HG02588 (cell line): ENCODE data around the gene MRPL12.
"Not testable (repeated sequence)": the region's sequence is repeated elsewhere in the genome, so short reads cannot be mapped to it uniquely, and the experiment has no call there.

Experiments used
- ATAC-seq: cut with Tn5 transposase; IDR thresholded peaks from one replicate; pipeline ENCODE4 v1.9.1; 2021; ENCODE audit warnings: mild to moderate bottlenecking, moderate library complexity; ENCODE audit not compliant: unreplicated experiment

MRPL12 gene

DNA sequence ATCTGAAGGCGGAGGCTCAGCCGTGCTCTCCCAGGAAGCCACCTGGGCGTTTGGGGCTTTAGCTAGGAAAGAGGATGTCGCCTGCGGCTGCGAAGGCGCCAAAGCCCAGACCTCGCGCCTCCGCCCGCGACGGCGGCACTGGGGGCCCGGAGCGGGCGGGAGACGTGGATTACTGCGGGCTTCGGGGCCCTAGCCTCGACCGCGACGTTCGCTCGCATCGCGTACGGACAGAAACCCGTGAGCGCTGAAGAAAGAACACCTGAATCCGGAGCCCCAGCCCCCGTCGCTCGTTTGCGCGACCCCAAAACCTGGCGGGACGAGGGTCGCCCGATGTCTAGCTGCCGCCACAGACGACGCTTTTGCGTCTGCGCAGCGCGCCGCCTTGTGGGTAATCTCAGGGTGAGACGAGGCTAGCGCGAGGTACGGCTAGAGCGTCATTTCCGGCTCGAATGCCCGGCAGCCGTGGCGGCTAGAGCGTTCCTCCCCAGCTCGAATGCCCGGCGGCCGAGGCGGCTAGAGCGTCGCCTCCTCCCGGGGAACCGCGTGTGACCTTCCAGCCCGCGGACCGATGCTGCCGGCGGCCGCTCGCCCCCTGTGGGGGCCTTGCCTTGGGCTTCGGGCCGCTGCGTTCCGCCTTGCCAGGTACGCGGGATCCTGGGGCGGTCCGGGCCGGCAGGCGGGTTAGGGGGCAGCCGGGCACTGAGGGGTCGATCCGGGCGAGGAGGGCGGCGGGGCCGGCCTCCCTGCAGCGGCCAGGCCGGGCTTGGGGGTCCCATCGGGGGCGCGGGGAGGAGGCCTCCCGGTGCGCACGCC, at the start of gene MRPL12:
MRPL12 (plus strand) TSS at position 434 of the 813 bp plus-strand sequence; CDS start at position 569, 135 bp downstream.
- peak; percentile 68 for ATAC-seq

DNA sequence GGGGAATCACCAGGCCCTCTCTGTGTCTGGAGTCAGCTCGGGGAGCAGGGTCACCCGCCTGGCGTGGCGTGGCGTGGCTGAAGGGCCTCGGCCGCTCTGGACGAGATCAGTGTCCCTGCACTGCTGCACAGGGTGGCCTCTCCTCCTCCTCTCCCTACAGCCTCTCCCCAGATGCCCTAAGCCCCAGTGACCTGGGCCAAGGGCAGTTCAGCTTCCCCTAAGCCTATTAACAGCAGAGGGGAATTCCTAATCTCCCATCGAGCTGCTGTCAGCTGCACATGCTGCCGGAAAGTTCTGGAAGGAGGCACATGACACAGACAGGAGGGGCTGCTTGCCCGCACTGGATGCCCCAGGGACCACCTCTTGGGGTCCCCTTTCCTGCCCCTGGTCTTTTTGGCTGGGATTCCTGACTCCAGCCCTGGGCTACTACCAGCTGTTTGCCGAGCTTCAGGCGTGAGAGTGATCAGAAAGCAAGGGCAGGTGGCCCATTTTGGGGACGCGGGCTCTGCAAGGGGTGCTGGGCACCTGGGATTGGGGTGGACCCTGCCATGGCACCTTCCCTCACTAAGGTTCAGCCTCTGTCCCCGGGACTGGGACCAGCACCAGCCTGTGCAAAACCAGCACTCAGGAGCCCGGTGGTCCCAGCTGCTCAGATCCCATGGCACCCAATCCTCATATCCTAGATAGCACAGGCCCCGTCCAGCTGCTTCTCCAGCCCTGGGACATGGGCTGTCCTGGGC, 47.6 kb upstream of the MRPL12 start:
- no peak for ATAC-seq

DNA sequence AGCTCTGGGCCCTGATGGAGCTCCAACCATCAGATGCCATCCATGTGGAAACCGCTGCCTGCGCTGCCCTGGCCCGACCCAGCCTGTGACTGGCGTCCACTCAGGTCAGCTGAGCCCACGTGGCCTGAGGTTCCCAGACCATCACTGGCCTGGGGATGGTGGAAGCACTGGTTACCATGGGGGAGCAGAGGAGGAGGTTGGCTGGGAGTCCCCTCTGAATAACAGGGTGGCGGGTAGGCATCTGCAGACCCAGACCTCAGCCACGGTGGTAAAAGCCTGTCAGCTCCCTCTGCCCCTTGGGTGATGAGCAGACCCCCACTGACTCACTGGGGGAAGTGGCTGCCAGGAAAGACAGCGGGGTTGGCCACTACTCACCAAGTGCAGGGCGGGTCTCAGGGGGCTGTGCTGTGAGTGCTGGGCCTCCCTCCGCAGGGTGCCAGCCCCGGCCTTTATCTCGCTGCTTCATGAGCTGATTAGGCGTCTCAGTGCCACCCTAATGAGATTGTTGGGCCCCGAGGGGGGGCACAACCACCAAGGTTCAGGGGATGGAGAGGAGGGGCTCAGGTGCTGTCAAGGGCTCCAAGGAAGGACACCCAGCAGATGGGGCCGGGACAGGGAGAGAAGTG, 46.9 kb upstream of the MRPL12 start, which contains the start of gene PDE6G:
PDE6G (minus strand) TSS at position 425 of the 626 bp plus-strand sequence. CDS start 3,237 bp downstream, outside the sequence.
- no peak for ATAC-seq

DNA sequence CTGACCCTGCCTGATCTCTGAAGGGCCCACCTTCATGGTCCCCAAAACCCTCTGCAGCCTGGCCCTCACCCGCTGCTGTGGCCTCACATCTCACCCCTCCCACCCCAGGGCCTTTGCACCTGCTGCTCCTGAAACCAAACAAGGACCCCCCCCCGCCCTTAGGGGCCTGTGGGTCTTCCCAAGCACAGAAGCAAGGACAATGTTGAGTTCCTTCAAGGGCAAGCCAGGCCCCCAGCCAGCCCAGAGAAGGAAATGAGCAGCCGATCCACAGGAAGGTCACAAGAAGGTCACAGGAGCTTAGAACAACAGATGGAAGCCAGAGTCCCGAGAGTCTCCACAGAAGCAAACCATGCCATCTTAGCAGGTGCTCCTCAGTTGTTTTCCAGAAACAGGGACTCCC, 46.3 kb upstream of the MRPL12 start:
- ATAC-seq, result no peak

DNA sequence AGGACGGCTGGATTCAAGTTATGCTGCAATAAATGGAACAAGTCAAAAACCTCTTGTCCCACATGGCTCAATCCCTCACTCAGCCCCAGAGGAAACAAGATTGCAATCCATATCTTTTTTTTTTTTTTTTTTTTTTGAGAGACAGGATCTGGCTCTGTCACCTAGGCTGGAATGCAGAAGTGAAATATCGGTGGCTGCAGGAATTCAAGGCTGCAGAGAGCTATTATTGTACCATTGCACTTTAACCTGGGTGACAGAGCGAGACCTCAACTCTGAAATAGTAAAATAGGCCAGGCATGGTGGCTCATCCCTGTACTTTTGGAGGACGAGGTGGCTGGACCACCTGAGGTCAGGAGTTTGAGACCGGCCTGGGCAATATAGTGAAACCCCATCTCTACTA, 44.1 kb upstream of the MRPL12 start:
- ATAC-seq, result no peak

DNA sequence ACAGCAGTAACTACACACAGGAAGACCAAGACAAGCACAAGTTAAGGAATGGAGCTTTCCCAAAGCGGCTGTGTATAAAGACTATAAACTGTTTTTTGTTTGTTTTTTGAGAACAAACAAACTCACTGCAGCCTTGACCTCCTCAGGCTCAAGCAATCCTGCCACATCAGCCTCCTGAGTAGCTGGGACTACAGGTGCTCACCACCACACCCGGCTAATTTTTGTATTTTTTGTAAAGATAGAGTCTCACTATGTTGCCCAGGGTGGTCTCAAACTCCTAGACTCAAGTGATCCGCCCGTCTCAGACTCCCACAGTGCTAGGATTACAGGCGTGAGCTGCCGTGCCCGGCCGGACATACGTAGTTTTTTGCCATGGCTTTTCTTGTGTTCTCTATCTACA, 42.7 kb upstream of the MRPL12 start:
- ATAC-seq, result no peak

DNA sequence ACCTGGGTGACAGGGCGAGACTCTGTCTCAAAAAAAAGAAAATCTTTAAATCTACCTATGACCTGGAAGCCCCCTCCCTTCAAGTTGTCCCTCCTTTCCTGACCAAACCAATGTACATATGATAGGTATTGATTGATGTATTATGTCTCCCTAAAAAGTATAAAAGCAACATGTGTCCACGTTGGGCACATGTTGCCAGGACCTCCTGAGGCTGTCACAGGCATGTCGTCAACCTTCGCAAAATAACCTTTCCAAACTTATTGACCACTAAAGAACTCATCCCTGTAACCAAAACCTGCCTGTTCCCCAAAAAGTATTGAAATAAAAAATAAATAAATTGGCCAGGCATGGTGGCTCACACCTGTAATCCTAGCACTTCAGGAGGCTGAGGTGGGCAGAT, 41.2 kb upstream of the MRPL12 start:
- ATAC-seq, result no peak

DNA sequence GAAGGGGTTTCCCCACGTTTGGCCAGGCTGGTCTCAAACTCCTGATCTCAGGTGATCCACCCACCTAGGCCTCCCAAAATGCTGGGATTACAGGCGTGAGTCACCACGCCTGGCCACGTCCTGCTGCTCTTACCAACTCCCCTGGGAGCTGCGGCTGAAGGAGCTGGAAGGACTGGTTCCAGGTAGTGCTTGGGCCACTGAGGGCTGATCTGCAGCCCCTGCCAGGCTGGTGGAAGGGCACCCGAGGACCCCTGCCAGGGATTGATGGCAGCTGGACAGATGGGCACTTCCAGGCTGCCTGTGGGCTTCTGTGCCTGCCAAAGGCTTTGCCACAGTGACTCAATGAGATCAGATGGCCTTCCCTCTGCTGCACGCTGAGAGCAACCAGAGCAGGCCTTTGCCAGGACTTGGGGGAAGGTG, 39.1 kb upstream of the MRPL12 start:
- no peak for ATAC-seq

DNA sequence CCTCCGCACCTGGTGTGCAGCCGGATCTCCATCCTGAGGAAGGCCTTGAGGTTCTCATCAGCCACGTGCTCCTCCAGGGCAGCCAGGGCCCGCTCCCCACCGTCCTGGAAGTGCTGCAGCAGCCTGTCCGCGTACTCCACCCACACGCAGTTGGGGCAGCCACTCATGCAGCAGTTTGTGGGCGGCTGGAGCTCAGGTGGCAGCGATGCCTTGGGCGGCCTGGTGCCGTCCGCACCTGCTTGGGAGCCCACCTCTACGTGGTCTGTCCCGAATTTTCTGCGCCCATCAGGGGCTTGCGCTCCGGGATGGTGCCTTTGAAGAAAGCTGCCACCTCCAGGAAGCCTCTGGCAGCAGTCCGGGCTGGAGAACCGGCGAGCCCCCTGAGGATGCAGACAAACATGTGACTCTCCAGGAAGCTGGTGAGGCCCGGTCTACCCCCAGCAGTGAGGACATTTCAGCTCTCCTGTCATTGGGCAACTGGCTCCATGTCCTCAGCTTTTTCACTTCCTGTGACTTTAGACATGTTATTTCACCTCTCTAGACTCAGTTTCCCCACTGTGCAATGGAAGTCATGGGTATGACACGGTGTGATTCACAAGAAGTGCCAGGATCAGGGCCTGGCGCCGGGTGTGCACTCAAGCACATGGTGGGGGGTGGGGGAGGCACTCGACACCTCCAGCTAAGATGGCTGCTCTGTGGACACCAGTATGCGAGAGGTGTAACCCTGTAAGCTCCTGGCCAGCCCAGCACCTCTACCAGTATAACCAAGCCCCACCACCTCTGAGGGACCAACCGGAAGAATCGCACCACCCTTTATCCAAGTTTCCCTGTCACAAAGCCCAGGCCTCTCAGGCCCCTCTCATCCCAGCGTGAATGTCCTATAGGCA, 37.7 kb upstream of the MRPL12 start:
- peak; percentile 6 for ATAC-seq

DNA sequence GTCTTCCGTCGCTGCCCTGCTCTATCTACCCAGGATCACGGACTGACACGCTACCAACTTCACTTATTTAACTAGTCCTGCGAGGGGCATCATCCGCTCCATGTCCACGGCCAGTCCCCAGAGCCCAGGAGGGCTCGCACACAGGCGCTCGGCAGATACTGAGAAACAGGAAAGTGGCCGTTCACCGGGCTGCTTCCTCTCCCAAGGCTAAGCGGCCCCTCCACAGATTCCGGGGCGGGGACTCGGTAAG, 37.1 kb upstream of the MRPL12 start:
- ATAC-seq, result peak; percentile 11

DNA sequence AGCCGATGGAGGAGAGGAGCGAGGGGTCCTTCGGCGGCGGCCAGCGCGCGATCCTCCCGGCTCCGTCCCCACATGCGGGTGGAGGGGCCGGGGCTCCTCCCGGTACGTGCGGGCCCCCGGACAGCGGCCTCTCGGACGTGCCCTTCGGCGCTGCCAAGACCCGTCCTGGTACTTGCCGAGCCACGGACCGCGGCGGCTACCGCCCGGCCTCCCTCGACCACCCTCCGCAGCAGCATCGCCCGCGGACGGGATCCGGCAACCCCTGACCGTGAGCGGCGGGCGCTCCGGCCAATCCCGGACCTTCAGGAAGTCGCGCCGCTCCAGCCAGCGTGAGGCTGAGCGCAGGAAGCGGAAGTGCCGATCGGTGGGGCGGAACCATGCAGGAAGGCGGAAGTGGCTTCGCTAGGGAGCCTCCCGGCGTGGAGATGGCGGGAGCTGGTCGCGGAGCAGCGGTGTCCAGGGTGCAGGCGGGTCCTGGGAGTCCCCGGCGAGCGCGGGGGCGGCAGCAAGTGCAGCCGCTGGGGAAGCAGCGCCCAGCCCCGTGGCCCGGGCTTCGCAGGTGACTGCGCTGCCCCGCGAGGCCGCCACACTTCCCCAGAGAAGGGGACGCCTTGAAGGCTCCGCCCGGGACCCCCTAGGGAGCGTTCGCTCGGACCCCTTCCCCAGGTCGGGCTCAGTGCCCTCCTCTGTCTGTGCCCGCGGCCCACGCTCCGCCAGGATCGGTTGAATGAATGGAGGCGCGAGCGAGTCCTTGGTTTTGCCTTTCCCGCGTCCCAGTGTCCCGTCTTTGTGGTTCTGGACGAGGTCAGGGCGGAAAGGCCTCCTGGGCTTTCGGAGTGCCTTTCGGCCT, 36.6 kb upstream of the MRPL12 start, which contains the start of the genes CCDC137 and OXLD1:
CCDC137 (plus strand) TSS at position 396 of the 850 bp plus-strand sequence; CDS start at position 426, 30 bp downstream.
OXLD1 (minus strand) TSS at position 264 of the 850 bp plus-strand sequence; CDS start at position 236, 28 bp downstream.
- ATAC-seq, result peak; percentile 82

DNA sequence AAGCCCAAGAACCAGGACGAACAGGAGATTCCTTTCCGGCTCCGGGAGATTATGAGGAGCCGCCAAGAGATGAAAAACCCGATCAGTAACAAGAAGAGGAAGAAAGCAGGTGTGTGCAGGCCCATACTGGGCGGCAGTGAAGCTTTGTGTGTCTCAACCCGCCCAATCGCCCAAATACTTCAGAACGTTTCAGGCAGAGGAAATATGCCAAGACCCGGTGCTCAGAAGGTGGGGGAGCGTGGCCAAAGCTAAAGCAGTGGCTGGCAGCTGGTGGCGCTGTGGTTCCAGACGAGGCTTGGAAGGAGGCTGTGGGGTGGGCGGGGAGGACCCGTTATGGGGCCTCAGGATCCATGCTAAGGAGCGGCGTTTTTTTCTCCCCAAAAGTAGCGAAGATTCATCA, 35.4 kb upstream of the MRPL12 start:
- ATAC-seq, result no peak

DNA sequence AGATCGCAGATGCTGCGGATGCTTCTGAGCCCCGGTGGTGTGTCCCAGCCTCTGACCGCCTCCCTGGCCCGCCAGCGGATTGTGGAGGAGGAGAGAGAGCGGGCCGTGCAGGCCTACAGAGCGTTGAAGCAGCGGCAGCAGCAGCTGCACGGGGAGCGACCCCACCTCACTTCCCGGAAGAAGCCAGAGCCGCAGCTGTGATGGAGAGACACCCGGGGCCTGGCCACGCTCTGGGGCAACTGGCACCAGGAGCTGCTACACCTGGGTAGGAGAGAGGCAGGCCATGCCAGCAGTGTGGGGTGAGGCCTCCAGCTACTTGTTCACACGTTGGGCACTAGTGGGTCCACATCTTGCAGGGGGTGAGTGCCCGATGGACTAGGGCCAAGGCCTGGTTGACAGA, 30.7 kb upstream of the MRPL12 start:
- no peak for ATAC-seq

DNA sequence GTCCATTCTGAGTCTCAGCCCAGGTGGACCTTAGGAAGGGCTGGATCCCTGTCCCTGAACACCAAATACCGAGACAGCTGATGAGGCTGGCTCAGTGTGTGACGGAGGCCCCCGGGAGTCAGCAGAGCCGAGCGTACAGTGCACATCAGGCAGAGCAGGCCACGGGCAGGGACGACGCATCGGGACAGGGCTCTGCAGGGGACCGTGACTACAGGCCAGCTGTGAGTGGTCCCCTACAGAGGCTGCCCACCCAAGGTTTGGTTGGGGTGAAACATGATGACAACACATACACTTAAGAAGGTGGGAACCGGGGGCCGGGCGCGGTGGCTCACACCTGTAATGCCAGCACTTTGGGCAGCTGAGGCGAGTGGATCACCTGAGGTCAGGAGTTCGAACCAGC, 30.2 kb upstream of the MRPL12 start:
- ATAC-seq, result no peak

DNA sequence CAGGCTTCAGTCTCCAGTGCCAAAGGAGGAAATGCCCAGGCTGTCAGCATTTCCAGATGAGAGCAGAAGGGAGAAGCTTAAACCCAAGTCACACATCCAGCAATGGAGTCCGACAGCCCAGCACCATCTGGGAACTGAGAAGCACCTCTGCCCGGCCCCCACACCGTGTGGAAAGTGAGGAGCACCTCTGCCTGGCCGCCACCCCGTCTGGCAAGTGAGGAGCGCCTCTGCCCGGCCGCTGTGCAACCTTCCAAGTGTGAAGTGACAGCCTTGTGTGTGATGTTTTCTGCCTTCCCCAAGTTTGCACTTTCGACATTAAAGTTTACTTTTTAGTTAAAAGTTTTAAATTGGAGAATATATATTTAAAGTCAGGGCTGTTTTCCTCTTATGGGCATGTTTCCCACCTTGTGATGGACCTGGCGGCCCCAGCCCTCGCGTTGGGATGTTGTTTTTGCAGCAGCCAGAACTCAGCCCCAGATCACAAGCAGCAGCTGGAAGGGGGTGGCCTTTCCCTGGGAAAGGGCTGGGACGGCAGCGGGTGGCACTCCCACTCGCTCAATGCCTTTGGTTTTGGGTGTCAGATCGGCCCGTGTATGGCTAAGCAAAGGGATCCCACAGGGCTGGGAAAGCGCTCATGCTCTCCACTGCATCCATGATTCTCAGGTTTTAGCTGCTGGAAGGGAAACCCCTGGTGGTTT, 29.5 kb upstream of the MRPL12 start:
- no peak for ATAC-seq

DNA sequence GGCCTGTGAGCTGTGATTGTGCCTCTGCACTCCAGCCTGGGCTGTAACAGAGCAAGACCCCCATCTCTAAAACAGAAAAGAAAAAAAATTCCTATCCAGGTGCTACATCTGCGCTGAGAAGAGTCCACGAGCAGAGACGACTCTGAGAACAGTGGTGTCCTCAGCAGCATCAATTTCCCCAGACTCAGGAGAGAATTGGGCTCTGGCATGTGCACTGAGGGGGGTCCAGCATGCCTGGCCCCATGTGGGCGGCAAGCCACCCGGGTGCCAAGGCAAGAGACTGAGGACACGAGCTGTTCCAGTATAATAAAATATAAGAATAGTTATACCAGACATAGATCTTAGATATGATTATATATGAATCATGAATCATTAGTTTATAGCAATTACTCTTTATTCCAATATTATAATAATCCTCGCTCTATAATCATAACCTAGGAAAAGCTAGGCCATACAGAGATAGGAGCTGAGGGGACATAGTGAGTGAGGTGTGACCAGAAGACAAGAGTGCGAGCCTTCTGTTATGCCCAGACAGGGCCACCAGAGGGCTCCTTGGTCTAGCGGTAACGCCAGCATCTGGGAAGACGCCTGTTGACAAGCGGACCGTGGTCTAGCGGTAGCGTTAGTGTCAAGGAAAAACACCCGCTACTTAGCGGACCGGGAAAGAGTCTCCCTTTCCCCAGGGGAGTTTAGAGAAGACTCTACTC, 27.5 kb upstream of the MRPL12 start:
- not testable (repeated sequence) for ATAC-seq

DNA sequence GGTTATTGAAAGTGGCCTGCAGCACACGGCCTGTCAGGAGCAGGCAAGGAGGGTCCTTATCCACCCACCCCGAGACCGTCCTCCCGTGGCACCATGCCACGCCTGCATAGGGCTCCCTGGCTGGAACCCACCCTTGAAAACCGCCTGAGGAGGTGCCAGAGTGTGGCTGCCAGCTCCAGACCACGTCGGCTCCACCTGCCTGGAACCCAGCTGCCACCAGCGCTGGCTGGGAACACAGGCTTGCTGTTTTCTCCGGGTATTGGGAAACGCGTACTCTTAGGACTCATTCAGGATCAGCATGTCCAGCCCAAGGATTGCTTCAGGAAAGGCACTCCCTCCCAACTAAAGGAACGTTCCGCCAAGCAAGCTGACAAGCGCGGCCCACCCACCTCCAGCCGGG, 26.3 kb upstream of the MRPL12 start:
- no peak for ATAC-seq

DNA sequence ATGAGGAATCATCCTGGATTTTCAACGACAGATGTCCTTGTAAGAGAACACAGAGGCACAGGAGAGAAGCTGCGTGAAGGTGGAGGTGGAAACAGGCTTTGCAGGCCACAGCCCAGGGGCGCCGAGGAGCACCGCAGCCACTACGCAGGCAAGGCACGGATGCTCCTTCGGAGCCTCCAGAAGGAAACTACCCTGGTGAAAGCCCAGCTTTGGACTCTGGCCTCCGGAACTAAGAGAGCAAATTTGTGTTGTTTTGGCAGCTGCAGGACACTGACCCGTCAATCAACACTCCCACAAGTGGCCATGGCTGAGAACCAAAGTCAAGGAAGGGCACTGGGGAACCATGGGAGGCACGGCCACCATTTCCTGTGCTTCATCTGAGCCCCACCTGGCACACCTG, 23.0 kb upstream of the MRPL12 start:
- ATAC-seq, result no peak

DNA sequence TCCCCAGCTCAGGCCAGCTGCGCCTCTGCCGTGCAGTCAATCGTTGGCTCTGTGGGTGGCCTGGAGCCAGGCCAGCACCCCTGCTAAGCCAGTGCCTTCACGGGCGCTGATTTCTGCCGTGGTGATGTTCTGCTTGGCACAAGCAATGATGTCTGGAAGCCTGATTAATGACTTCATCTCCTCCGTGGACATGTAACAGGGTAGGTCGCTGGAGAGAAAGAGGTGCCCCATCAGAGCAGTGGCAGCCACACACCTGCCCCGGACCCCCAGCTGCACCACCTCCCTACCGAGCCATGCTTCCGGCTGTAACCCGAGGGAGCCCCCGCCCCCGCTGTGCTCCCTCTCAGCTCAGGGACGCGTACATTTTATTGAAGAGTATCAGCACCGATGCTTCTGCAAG, 21.5 kb upstream of the MRPL12 start:
- ATAC-seq, result no peak
